Thymus (tissue), 11 donors: Measurements from ENCODE around the gene TRNAU1AP. TPM values are rescaled to one million over a fixed set of nuclear protein-coding genes. Genes with fewer than 3 reads are reported as not detected.
"Not testable (repeated sequence)": the region's sequence is repeated elsewhere in the genome, so short reads cannot be mapped to it uniquely, and the experiment has no call there.

Experiments
- DNase-seq, 9 donors: peaks; one replicate each; pipeline ENCODE4 v3.0.0-alpha.2; 2013; ENCODE audit warnings: low spot score in 9 of 9, low read depth in 6 of 9, missing footprints in 1 of 9
- H3K27ac ChIP-seq, 2 donors: one replicate each; pipeline ENCODE4 v1.5.1; 2013; ENCODE audit warnings: control low read depth in 1 of 2, low read depth in 1 of 2, low read length in 1 of 2, mild to moderate bottlenecking in 1 of 2, moderate library complexity in 1 of 2
- H3K27me3 ChIP-seq, 2 donors: one replicate each; pipeline ENCODE4 v1.5.1; 2013; ENCODE audit warnings: low read length in 1 of 2; ENCODE audit not compliant: control insufficient read depth in 2 of 2, insufficient read depth in 1 of 2
- H3K36me3 ChIP-seq, 2 donors: one replicate each; pipeline ENCODE4 v1.5.1; 2013; ENCODE audit warnings: low read length in 1 of 2, mild to moderate bottlenecking in 1 of 2, moderate library complexity in 1 of 2; ENCODE audit not compliant: control insufficient read depth in 2 of 2, insufficient read depth in 2 of 2
- H3K4me1 ChIP-seq, 2 donors: one replicate each; pipeline ENCODE4 v1.5.1; 2013; ENCODE audit warnings: low read length in 2 of 2; ENCODE audit not compliant: control insufficient read depth in 2 of 2, insufficient read depth in 2 of 2
- H3K4me3 ChIP-seq, 2 donors: one replicate each; pipeline ENCODE4 v1.5.1; 2013; ENCODE audit warnings: low read length in 2 of 2, control low read depth in 1 of 2, mild to moderate bottlenecking in 1 of 2
- H3K9me3 ChIP-seq, 2 donors: one replicate each; pipeline ENCODE4 v1.5.1; 2013; ENCODE audit warnings: low read length in 1 of 2, mild to moderate bottlenecking in 1 of 2; ENCODE audit not compliant: control insufficient read depth in 2 of 2, insufficient read depth in 1 of 2
- WGBS: extraction: QIAGEN DNeasy Blood & Tissue Kit; methylation state at CpG from one replicate; pipeline ENCODE4 v1.1.7; 2013; 5-methylcytosine and 5-hydroxymethylcytosine counted together
- polyA plus RNA-seq: library from polyadenylated mRNA; stranded (reverse); fragments of 200-250 nt; gene quantifications from one replicate; pipeline ENCODE4 v1.2.3, GENCODE V29; 2013
- total RNA-seq: library from RNA; stranded (reverse); fragments of 120-200 nt; gene quantifications from one replicate; pipeline ENCODE4 v1.2.4, GENCODE V29; 2013
- donor health status: healthy.

The TRNAU1AP gene
- total and polyA plus RNA-seq, 2 donors: 38.6 to 42.6 TPM

GRCh38 chr1:28578696-28579218 lies 25.9 kb downstream of the TRNAU1AP start:
- no peak overlapping the region for H3K4me3 ChIP-seq

GRCh38 chr1:28579401-28579800 lies 26.5 kb downstream of the TRNAU1AP start:
- Histone ChIP-seq H3K4me3 (no peak overlapping the region), H3K36me3 (peaks cover 23 to 43% of the 10 kb centered on the region in 2 donors), H3K27ac (no peak overlapping the region), H3K4me1 (peaks cover 5 to 23% of the 10 kb centered on the region in 2 donors), H3K27me3 (peaks cover 0 to 8% of the 10 kb centered on the region in 2 donors), H3K9me3 (no peaks in the 10 kb centered on the region)
- DNase-seq: no peak
- 95% methylated on average over 1 of the region's 1 CpG for WGBS

More at GRCh38 chr1:28578696-28579218, 25.9 kb downstream of the TRNAU1AP start:
- peaks cover 5 to 23% of the 10 kb centered on the region in 2 donors for H3K4me1 ChIP-seq
- DNase-seq: no peak
- peaks cover 0 to 8% of the 10 kb centered on the region in 2 donors for H3K27me3 ChIP-seq
- H3K27ac ChIP-seq: no peak overlapping the region
- no peaks in the 10 kb centered on the region for H3K9me3 ChIP-seq
- H3K36me3 ChIP-seq: peaks cover 27 to 45% of the 10 kb centered on the region in 2 donors
- WGBS: 94% methylated on average over 6 of the region's 6 CpGs

DNA sequence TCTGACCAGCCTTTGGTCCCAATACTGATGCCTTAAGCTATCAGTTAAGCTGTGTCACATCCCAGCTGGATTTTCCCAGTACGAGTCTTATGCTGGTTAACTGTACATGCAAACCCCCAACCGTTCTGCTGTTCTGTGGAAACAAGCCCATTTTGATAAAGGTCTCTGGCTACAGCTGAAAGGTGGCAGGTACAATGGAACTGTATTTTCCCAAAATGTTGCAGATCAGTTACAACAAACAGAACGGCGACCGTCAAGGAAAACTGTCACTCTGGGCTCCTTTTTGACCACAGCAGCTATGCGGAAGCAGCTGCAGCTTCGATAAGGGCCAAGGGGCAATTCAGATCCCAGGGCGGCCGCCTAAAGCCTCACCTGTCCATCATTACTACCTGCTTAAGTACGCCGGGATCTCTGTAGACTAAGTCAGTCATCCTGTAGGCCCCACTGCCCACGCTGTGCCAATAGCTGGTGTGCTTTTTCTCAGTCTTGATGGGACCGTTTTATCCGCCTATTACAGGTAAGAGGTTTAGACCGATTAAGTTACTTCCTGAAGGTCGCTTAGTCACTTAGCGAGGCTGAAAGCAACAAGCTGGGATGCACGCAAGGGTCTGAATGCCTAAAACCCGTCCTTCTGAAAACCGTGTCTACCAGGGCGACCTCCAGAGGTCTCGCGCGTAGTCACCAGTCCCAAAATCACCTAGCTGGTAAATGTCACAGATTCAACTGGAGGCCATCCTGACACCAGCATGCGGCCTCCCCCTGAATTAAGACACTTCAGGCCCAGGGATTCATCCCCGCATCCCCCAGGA lies 28.0 kb downstream of the TRNAU1AP start:
- peak overlapping the region; percentile 83 to 89 for H3K27ac ChIP-seq
- under 1% methylated on average over 26 of the region's 26 CpGs for WGBS
- H3K9me3 ChIP-seq: no peaks in the 10 kb centered on the region
- peak in 8 of 9 donors; percentile 44 to 78 (median 58) for DNase-seq
- peaks cover 0 to 8% of the 10 kb centered on the region in 2 donors for H3K27me3 ChIP-seq
- H3K4me3 ChIP-seq: peak overlapping the region; percentile 72 to 92
- H3K4me1 ChIP-seq: peaks cover 5 to 23% of the 10 kb centered on the region in 2 donors
- peaks cover 20 to 40% of the 10 kb centered on the region in 2 donors for H3K36me3 ChIP-seq

DNA sequence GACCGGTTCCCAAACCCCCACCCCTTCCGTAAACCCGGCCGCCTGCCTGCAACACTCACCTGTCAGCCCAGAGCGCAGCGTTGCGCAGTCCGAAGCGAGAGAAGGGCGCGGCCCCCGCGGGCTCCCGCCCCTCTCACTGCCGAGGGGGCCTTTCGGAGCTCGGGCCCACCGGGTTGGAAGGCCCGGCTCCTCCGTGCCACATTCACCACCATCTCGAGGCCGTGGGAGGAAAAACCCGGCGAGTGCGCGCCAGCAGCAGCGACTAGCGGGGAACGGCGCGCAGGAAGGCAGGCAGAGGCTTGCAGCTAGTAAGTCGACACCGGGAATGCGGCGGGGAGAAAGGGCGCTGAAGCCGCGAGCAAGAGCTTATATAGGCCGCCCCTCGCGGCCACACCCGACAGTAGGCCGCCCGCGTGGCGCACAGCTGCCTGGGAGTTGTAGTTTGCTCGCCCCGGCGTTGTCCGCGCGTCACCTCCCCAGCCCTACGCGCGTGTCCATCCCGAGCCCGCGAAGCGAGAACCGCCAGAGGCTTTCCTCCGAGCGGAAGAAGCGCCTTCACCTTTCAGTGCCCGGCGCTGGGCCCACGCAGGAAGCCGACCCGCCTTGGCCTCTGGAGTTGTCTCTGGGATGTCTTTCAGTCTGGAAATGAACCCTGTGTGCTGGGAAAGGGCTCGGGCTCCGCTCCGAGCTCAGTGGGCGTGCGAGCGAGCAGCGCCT lies 28.8 kb downstream of the TRNAU1AP start:
- WGBS: under 1% methylated on average over 75 of the region's 75 CpGs
- Histone ChIP-seq H3K4me3 (peak overlapping the region; percentile 72 to 92), H3K27ac (peak overlapping the region; percentile 83 to 89), H3K4me1 (peaks cover 5 to 23% of the 10 kb centered on the region in 2 donors), H3K36me3 (peaks cover 19 to 39% of the 10 kb centered on the region in 2 donors), H3K9me3 (no peaks in the 10 kb centered on the region), H3K27me3 (peaks cover 0 to 8% of the 10 kb centered on the region in 2 donors)
- peak; percentile 90 to 97 (median 93) for DNase-seq

DNA sequence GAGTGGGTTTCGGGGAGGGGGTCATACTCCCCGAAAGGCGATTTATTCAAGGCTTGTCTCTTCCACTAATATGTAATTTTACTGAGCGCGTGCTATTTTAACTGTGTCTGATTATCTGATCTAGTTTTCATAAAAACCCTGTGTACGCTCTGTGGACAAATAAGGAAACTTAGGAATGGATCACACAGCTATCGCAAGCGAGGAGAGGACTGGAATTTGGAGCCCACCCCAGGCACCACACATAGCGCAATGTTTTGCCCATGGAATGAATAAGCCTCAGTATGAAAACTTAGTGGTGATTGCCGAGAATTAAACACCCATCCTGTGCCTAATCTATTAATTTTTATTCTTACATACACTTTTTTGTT lies 29.3 kb downstream of the TRNAU1AP start:
- peaks cover 0 to 8% of the 10 kb centered on the region in 2 donors for H3K27me3 ChIP-seq
- DNase-seq: no peak

GRCh38 chr1:28586585-28587391 lies 33.9 kb downstream of the TRNAU1AP start:
- H3K9me3 ChIP-seq: not testable (repeated sequence)
- 96% methylated on average over 19 of the region's 19 CpGs for WGBS

More for the DNA sequence above, 29.3 kb downstream of the TRNAU1AP start:
- H3K9me3 ChIP-seq: no peaks in the 10 kb centered on the region
- peak overlapping the region; percentile 18 to 38 for H3K27ac ChIP-seq
- H3K4me1 ChIP-seq: peaks cover 5 to 23% of the 10 kb centered on the region in 2 donors
- H3K4me3 ChIP-seq: peak overlapping the region; percentile 72 to 92
- WGBS: 4% methylated on average over 10 of the region's 10 CpGs
- peaks cover 14 to 34% of the 10 kb centered on the region in 2 donors for H3K36me3 ChIP-seq

DNA sequence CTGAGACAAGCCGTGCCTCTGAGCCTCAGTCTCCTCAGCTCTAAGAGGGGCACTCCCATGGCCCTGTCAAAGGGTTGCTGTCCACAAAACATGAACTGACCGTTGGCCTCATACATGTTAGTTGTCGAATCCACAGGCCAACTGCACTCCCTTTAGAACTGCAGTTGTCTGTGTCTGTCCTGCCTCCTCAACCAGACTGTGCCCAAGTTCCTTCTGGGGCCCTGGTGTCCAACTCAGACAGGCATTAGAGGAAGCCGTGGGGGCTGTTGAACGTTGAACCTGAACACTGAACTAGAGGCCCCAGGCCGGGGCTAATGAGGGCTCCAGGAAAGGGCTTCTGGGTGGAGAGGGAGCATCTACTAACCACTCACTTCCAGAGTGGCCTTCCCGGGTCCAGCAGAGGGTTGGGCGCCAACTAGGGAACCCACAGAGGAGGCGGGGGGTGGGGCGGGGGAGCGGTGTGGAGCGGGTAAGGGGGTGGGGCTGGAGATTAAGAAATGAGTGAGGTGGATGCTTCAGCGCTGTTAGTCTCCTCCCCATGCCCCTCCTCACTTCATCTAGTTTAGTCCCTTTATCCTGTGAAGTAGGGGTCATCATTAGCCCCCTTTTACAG lies 38.9 kb downstream of the TRNAU1AP start, which contains the start of gene RAB42:
RAB42 (plus strand) TSS at position 558 of the 613 bp plus-strand sequence. CDS start 247 bp downstream, outside the sequence.
- H3K27me3 ChIP-seq: peaks cover 0 to 19% of the 10 kb centered on the region in 2 donors
- DNase-seq: peak in 1 of 9 donors; percentile 35
- H3K27ac ChIP-seq: peak within 1 kb of the TSS; percentile 52 to 62
- H3K9me3 ChIP-seq: no peaks in the 10 kb centered on the region
- peaks cover 5 to 11% of the 10 kb centered on the region in 2 donors for H3K4me1 ChIP-seq
- H3K36me3 ChIP-seq: peaks cover 0 to 5% of the 10 kb centered on the region in 2 donors
- peak within 1 kb of the TSS; percentile 36 to 55 for H3K4me3 ChIP-seq
- WGBS: 24% methylated on average over 13 of the region's 13 CpGs

More at GRCh38 chr1:28586585-28587391, 33.9 kb downstream of the TRNAU1AP start:
- peaks cover 0 to 11% of the 10 kb centered on the region in 2 donors for H3K4me1 ChIP-seq
- not testable (repeated sequence) for H3K36me3 ChIP-seq, DNase-seq, H3K27ac ChIP-seq, H3K4me3 ChIP-seq
- peaks cover 0 to 13% of the 10 kb centered on the region in 2 donors for H3K27me3 ChIP-seq
